Left kidney (tissue), 2 donors: ENCODE results near the gene CAMTA2. TPM values are rescaled to one million over a fixed set of nuclear protein-coding genes. Genes with fewer than 3 reads are reported as not detected.
A peak's percentile ranks its signal among the peaks of the same experiment; 100 is the strongest.

ENCODE experiments used
- DNase-seq: peaks from one replicate; pipeline ENCODE4 v3.0.0-alpha.2; 2013
- polyA plus RNA-seq: library from polyadenylated mRNA; unstranded; fragments of 120-200 nt; gene quantifications from one replicate; pipeline ENCODE4 v1.2.1, GENCODE V29; 2013; ENCODE audit not compliant: insufficient read length

Gene CAMTA2
- polyA plus RNA-seq, 1 donor, result 31.7 TPM

DNA sequence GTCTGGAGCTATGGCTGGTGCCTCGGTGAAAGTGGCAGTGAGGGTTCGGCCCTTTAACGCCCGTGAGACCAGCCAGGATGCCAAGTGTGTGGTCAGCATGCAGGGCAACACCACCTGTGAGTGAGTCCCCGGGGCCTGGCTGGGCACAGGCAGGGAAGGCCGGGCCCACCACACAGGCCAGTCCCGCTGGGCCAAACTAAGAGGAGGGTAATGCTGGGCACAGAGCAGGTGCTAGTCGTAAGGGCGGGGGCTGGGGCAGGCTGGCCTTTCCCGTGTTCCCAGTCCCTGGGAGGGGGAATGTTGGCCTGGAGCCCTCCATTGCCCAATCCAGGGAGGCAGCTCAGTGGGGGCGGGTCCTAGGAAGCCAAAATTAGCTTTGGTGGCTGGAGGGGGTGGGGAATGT lies 12.8 kb upstream of the CAMTA2 start:
- DNase-seq, result no peak

DNA sequence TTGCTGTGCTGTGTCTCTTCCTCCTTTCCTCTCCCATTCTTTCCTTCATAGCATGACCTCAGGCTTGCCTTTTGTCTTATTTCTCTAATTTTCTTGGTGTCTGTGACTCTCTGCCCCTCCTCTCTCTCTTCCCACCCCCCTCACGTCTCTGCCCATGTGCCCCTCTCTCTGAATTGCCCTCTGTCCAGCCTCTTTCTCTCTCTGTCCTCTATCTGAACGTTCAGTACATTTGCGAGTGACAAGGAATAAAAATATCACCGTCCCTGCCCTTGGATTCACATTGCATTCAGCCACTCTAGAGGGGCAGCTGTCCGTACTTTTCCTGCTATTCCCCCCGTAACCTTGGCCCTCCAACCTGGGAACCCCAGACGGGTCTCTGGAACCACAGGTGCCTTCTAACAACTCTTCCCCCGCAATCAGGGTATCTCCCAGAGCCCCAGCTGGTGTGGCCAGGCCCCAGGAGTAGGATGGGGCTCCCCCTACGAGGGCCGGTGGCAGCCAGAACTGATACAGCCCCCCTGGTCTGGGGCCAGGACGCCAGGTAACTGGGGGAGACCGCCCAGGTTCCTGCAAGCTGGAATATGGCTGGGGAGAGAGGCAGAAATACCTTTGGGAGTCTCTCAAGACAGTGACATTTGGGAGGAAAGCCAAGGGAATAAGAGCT lies 12.1 kb upstream of the CAMTA2 start:
- no peak for DNase-seq

DNA sequence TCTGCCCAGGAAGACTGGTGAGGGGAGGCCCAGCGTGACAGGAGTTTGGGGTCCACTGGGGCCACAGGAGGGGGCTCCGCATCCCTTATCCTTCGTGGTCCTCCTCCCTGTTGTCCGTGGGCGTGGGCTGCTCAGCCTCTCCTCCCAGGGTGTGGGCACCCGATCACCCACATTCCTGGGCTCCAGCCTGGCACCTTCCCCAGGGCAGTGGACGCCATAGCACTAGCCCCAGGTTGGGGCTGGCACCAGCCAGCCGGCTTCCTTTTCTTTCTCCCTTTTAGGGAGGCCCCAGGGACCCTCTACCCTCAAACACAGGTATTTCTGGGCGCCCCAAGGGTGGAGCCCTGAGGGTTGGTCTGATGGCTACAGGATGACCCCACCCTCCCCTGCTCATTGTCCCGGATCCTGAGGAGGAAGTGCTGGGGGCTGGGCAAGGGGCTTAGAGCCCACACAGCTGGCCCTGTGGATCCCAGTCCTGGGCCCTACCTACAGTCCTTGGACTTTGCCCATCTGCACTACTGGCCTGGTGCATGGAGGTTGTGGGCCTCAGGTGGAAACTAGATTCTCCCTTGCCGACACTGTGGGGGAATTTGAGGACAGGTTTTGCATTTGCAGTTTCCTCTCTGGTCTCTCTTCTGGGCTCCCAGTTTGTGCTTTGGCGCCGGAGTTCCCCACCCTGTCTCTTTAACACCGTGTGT lies 11.4 kb upstream of the CAMTA2 start:
- no peak for DNase-seq

DNA sequence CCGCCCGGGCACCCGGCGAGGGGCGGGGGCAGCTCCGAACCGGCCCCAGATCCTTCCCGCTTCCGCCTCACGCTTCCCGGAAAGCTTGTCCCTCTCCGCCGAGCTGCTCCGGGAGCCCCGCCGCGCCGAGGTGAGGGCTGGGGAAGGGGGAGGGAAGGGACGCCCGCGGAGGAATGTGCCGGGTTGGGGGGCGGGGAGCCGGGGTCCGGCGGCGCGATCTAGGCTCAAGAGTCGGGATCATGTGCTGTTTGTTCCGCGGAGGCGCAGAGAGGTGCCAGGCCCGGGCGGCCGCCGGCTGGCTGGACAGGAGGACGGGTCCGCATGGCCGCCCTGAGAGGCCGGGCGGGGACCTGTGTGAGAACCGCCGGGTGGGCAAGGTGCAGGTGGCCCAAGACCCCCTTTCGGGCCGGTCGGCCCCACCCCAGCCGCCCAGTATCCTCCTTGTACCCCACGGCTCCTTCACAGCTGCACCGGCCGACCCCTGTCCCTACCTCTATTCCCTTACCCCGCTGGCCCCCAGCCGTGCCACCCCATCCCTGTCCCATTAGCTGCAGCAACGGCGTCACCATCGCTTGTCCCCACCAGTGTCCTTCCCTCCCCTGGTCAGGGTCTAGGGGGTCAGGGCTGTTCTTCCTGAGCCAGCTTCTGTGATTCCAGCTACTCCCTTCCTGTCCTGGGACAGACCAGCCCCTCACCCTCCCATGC lies 10.7 kb upstream of the CAMTA2 start:
- DNase-seq, result no peak

DNA sequence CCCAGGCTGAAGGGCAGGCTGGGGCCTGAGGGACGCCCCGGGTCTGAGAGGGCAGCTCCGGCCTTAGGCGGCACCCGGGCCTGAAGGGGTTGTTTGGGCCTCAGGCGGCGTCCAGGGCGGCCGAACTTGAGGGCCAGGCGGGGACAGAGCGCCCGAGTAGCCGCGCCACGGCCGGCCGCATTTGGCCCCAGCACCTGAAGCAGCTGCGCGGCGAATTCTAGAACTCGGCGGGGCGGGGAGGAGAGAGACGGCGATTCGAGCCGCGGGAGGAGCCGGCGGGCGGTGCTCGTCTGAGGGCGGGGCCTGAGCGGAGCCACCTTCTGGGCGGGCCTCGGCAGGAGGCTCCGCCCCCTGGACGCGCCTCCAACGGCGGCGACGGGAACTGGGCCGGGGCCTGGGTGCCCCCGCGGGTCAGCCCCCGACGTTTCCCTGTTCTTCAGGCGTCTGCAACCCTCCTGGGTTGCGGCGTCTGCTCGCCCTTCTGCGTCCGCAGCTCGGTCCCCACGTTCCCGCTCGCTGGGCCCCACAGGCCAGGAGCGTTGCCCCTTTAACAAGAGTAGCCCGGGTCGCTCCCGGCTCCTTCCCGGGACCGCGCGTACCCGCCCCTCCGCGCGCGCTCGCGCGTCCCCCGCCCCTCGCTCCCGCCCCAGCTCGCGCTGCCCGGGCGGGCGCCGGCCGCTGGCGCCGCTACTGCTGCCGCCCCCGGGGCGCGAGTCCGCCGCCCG lies 10.0 kb upstream of the CAMTA2 start, which contains the start of the genes INCA1 and KIF1C:
Gene INCA1, minus strand, starts transcription at position 221 of the 725 bp plus-strand sequence. CDS start 3,085 bp downstream, outside the sequence.
Gene KIF1C, plus strand, starts transcription at position 649 of the 725 bp plus-strand sequence. CDS start 2,297 bp downstream, outside the sequence.
- DNase-seq, result peak; percentile 90

DNA sequence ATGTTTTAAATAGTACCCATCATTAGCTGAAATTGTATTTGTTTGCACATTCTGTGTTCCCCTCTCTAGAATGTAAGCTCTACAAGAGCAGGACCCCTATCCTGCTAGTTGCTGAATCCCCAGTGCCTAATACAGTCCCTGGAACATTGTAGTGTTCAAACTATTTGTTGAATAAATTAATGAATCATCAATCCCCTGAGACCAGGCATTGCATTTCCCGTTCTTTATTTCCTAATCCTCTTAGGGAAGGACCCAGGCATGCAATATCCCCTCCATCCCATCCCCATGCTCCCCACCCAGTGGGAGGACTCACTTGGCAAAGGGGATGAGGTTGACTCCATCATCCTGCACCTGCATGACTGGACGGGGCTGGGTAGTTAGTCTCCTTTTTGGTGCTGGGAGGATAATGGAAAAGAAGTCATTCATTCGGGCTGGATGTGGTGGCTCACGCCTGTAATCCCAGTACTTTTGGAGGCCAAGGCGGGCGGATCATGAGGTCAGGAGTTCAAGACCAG lies 6.7 kb upstream of the CAMTA2 start:
- no peak for DNase-seq

DNA sequence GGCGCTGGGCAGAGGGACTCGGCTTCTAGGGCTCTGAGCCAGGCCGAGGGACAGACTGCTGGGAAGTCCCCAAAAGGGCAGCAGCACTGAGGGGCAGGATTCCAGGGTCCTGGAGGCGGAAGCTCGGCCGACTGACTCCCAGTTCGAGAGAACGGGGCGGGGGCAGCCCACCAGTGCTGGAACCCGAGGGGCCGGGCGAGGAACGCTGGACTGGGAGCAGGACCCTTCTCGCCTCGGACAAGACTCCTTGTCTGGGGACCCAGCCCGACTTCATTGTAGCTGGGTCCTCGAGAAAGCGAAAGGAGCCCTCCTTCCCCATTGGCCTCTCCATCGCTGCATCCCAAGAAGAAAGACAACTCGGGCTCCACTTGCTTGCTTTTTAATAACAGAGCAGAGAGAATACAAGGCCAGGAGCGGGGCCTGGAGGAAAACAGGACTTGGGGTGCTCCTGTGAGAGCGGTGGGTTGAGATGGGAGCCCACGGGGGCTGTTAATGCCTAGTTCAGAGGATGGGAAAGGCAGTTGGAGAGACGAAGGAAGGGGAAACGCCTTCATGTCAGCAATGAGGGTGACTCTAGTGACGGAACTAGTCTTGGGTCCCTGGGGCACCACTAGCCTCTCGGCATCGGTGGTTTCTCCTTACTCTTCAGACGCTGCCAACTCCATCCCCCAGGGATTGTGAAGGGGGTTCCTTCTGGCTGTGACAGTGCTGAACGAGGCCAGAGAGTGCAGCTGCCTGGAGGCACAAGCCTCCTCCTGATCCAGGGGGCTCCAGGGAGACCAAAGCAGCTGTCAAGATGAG lies 492 bp upstream of the CAMTA2 start:
- no peak for DNase-seq

DNA sequence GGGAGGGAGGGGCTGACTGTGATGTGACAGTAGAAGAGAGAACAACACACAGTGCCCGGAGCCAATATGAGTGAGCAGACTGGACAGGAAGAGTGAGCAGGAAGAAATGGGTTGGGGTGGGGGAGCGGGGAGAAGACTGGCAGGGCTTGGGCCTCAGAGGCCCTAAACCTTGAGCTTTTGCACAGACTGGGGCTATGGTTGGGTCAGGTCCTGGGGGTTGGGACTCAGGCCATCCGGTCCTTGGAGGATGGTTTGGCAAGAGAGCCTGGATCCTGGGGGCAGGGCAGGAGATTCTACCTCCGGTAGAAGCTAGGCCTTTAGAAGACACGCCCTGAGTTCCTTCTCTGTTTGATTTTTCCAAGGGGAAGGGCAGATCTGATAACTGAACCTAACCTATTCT lies 1.1 kb downstream of the CAMTA2 start:
- no peak for DNase-seq

DNA sequence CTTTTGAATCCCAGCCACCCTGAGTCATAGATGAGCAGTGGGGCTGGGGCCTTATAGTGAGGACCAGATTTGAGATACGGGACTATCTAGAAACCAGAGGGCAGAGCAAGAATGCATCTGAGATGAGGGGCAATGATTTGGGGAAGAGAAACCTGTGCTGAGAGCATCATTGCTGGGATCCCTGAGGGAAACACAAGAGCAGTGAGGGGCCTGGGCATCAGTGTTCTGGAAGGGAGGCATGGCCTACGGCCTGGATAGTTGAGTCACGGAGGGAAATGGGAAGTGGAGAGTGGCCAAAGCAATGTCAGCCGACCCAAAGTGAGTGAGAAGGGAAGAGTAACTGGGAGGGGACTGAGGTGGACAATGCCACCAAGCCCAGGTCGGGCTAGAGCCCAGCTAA lies 5.2 kb downstream of the CAMTA2 start:
- DNase-seq, result no peak

DNA sequence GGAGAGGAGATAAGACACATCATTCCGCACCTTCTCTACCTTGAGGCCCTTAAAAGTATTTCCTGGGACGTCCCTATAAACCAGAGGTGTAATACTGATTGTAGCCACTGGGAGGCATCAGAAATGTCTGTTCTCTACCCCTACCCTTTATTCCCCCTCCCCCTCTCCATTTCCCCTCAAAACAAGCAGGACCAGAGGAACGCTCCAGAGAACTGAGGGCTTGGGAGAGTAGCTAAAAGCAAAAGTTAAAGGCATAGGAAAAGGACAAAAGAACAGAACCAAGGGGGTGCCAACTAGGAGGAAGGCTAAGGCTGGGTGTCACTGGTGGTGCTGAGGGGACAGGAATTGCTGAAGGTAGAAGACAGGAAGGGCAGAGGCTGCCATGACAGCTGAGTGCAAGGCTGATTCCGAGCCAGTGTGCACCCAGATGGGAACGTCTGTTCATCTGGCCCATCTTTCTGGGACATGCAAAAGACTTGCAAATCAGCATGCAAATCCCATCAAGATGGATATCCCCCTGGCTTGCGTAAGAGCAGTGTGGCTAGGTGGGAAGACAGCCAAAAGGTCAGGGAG lies 6.7 kb downstream of the CAMTA2 start:
- peak; percentile 77 for DNase-seq

DNA sequence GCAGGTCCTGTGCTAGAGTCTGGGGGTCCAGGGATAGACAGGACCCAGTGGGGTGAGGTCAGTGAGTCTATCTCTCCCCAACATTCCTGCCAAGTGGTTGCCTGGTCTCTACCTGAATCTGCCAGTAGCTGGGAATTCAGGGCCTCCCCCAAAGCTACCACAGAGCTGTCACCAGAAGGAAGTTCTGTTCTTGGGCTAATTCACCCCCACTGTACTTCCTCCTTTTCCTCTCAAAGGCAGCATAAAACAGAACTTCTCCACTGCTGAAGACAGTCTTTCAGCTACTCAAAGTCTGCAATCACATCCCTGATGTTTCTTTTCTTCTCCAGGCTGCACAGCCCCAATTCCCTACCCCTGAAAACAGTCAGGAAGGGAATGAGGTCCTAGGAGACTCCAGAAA lies 8.7 kb downstream of the CAMTA2 start:
- no peak for DNase-seq

DNA sequence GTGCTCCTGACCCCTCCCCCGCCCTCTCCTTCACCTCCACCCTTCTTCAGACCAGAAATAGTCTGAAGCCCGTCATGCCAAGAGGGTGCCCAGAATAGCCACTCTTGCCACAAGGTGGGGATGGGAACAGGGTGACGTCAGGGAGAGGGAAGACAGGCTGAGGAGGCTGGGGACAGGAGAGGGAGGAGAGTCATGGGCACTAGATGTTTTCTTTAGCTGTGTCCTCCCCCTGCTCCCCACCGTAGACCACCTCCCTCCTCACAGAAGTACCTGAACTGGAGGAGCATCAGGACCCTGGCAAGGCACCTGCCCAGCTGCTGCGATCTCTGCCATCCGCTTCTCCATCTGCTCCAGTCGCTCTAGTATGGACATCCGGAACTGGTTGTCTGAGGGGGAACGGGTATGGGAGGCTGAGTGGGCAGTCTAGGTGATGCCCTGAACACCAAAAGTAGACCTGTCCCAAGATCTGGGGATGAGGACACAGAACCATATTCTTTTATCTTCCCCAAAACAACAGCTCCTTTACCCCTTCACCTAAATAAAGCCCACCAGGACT lies 13.3 kb downstream of the CAMTA2 start:
- DNase-seq, result no peak

DNA sequence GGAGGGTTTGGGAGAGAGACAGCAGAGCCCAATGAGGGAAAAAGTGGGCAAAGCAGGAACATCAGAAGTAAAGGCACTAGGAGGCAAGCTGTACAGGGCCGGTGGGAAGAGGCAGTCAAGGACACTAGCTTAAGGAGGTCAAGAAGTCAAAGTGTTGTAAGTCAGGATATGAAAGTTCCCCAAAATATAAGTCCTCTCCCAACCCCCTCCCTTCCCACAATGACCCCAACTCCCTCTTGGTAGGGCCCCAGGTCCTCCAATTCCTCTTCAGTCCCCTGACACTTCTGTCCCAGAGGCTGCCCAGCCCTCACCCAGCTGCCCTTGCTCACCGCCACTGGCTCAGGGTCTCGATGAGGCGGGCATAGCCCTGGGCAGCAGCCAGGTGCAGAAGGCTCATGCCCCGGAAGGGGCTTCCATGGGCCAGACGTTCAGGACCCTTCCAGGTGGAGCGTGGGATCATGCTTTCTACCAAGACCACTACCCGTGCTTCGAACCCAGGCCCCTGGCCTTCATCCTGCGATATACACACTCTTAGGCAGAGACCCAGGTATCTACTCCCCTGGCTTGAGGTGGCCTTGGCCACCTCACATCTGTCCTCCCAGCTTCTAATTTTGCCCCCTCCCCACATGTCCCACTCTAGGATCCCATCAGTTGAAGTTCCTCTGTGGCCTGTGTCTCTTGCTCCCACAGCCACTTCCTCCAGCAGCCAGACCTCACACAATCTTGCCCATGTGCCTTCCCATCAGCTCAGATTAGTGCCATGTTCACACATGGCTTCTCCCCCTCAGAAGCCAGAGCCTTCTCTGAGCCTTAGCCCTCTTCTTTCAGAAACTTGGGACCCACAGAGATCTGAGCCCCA lies 14.0 kb downstream of the CAMTA2 start:
- DNase-seq, result no peak

DNA sequence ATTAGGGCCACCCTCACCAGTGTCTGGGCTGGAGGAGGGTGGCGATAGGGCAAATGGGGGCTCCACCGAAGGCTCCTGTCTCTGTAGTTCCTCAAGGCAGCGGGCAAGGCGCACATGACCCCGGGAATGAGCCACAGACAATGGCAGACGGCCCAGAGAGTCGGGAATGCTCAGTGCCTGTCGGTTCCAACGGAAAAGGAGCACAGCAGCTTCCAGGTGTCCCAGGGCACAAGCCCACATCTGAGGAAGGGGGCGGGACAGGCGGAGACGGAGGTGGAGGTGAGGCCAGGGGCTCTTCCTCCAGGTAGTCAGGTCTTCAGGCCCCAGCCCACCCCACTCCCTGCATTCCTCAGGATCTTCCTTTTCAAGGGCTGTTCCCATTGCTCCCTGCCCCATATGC lies 14.7 kb downstream of the CAMTA2 start:
- no peak for DNase-seq

DNA sequence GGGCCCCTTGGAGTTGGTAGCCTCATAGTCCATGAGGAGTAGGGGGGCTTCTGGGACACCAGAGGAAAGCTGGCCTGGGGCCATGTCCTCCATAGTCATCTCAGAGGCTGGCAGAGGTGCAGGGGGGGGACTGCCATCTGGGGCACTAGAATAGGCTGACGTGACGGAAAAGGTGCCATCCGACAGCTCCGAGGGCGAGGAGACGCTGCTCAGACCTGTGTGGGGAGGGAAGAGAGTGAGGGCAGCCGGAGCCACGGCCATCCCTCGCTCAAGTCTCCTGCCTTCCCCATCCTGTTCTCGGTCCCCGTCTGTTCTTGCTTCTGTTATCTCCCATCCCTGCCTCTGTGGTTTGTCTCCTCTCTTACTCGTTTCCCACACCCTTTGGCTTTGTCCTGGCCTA lies 15.2 kb downstream of the CAMTA2 start:
- no peak for DNase-seq

DNA sequence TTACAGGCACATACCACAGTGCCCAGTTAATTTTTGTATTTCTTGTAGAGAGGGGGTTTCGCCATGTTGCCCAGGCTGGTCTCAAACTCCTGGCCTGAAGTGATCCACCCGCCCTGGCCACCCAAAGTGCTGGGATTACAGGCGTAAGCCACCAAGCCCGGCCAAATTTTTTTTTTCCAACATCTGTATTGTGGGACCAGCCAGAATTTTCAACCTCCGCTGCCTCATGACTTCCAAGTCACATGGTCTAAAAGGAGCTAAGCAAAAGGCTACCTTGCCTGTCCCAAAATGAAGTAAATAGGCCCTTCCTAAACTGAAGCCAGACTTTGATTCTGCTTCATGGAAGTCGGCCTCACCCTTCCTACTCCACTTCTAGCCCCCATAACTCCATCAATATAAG lies 15.6 kb downstream of the CAMTA2 start:
- no peak for DNase-seq

DNA sequence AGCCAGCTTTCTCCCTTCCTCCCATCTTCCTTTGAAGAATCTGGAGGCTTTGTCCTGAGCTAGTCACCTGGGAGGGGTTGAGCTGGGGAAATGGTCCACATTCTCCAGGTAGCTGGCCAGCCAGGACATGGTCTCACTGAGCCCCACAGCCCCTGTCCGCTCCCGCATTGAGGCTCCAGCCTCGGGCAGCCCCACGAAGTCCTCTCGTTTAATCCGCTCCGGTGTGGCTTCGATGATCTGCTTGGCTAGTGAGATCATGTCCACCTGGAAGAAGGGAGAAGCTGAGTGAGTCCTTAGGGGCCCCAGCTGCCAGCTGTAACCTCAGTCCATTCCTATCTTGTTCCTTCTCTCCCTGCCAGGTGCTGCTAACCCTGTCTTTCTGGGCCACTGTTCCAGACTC lies 17.2 kb downstream of the CAMTA2 start:
- DNase-seq, result no peak

DNA sequence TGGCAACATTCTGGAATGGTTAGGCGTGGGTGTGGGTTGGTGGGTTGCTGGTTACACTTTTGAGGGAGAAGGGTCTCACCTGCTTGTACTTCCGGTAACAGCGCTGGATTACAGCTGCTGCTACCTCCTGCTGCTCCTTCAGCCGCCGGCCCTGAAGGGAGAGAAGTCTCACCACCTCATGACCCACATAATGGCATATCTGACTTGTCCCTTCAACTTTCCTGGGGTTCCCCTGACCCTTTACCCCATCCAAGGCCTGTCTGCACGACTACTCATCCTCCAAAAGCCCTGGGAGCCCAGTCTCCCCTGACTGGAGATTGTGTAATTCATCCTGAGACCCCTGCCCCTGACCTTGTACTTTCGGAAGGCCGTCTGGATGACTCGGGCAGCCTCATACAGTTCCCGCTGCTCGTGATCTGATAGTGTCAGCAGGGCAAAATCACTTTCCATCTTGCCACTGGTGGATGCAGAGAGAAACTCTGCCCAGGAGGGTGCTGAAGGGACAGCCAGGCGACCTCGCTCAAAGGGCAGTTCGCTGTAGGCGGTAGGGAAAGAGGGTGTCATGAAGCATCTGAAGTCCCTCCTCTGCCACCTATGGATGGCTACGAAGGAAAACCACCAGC lies 17.8 kb downstream of the CAMTA2 start:
- no peak for DNase-seq

DNA sequence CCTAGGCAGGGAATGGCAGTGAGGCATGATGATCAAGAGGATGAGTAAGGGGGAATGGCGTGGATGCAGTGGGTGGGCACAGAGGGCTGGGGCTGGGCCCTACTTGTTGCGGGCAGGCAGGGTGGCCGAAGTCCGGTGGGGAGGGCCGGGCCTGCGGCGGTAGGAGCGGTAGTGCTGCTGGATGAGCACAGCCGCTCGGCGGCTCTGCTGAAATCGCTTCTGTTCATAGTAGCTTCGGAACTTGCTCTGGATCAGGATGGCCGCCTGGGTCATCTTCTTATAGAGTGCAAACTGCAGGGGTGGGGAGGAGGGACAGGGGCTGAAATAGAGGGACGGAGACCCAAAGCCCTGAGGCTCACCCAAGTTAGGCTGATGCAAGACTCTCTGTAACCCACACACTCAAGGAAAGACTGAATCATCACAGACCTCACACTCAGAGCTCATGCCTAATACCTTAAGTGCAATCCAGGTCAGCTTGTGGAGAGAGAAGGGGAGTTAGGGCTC lies 18.4 kb downstream of the CAMTA2 start:
- no peak for DNase-seq
